Astrocyte of the cerebellum (primary cell): ENCODE measurements around the gene CCDC50.

Experiments
- DNase-seq: peaks from one replicate; pipeline ENCODE4 v3.0.0-alpha.2; 2011; ENCODE audit warnings: low read depth
- H3K4me3 ChIP-seq: 2 replicates; pipeline ENCODE4 v1.5.1; 2011; ENCODE audit warnings: mild to moderate bottlenecking, low read depth, low read length, moderate library complexity
- CTCF ChIP-seq: IDR thresholded peaks from 2 replicates; pipeline ENCODE4 v1.5.1; 2012; ENCODE audit warnings: low read length, low read depth, moderate library complexity, mild to moderate bottlenecking; ENCODE audit errors: missing control alignments
- in situ Hi-C: cut with HindIII; loops from 2 replicates; pipeline ENCODE4 v1.10.0; 2017; ENCODE audit warnings: low sequenced_read_pairs

Gene CCDC50

GRCh38 chr3:191328962-191329653 lies at the start of gene CCDC50:
CCDC50 (plus strand) TSS chr3:191329394; CDS start chr3:191329675, 281 bp downstream.
- in situ Hi-C loops = no loop called here
- H3K4me3 ChIP-seq = peak within 1 kb of the TSS; percentile 76
- no peak for DNase-seq
- TF ChIP-seq CTCF = no peak

GRCh38 chr3:191280111-191280510 lies 49.1 kb upstream of the CCDC50 start:
- in situ Hi-C loops = no loop called here
- no peak overlapping the region for H3K4me3 ChIP-seq
- no peak for DNase-seq
- no peak for TF ChIP-seq CTCF

GRCh38 chr3:191280882-191281281 lies 48.3 kb upstream of the CCDC50 start:
- no peak for DNase-seq
- no peak for TF ChIP-seq CTCF
- H3K4me3 ChIP-seq = no peak overlapping the region
- in situ Hi-C loops = no loop called here

GRCh38 chr3:191282251-191283185 lies 46.7 kb upstream of the CCDC50 start:
- no peak for TF ChIP-seq CTCF
- in situ Hi-C loops = no loop called here
- DNase-seq = no peak
- H3K4me3 ChIP-seq = no peak overlapping the region

- in situ Hi-C loops = no loop called here
- no peak for DNase-seq
- no peak for TF ChIP-seq CTCF
- H3K4me3 ChIP-seq = no peak overlapping the region
Measured at GRCh38 chr3:191283400-191283799, 45.8 kb upstream of the CCDC50 start.

GRCh38 chr3:191290311-191291025 lies 38.7 kb upstream of the CCDC50 start:
- no peak overlapping the region for H3K4me3 ChIP-seq
- TF ChIP-seq CTCF = no peak
- no peak for DNase-seq
- in situ Hi-C loops = no loop called here
